GM06990 (cell line): ENCODE measurements around the gene LAMTOR4.
A peak's percentile ranks its signal among the peaks of the same experiment; 100 is the strongest.

Experiments
- DNase-seq: peaks from one replicate; pipeline ENCODE4 v3.0.0-alpha.2; 2011; ENCODE audit not compliant: insufficient read length; ENCODE audit errors: extremely low read depth
- H3K27me3 ChIP-seq: replicated peaks from 2 replicates; pipeline ENCODE4 v1.6.0; 2011; ENCODE audit warnings: low read length; ENCODE audit not compliant: control insufficient read depth, insufficient read depth
- H3K36me3 ChIP-seq: 2 replicates; pipeline ENCODE4 v1.5.1; 2011; ENCODE audit warnings: low read length; ENCODE audit not compliant: control insufficient read depth, insufficient read depth
- H3K4me3 ChIP-seq: replicated peaks from 2 replicates; pipeline ENCODE4 v1.5.1; 2011; ENCODE audit warnings: low read depth, mild to moderate bottlenecking, control low read depth, low read length
- TF ChIP-seq, protein P1 (sequence below): IDR thresholded peaks from 2 replicates; pipeline ENCODE4 v1.5.1; 2011; ENCODE audit warnings: low read length, control low read depth, mild to moderate bottlenecking, inconsistent platforms; ENCODE audit not compliant: insufficient read depth, poor library complexity, severe bottlenecking

The LAMTOR4 gene

DNA sequence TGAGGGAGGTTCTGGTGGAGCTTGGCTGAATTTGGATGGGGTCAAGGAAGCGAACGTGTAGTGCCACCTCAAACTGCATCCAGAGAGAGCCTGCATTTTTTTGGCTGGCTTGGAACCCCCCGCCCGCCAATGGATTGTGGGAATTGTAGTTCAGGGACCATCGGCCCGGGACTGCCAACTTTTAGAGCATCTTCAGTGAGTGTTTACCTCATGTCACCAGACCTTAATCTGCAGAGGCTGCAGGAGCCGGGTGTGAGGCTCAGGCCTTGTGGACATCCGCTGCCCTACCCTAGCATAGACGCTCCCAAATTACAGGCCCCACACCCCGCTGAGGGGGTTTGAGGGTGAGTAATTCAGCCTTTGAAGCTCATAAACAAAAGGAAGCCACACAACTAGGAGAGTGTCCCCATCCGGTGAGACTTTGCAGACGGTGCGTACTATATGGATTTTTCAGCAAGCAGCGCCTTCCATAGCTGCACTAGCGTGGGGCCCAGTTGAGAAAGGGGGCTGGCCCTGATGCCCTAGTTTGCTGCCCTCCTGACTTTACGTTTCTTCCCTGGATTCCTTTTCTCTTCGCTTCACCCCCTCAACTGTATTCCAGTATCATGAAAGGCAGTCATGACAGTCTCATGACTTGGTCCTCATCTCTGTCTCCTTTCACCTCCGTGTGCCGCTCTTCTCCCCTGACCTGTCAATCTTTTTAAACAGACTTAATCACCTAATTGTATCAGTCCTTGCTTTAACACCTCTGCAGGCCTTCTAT, 28.6 kb upstream of the LAMTOR4 start:
- TF ChIP-seq, protein P1, sequence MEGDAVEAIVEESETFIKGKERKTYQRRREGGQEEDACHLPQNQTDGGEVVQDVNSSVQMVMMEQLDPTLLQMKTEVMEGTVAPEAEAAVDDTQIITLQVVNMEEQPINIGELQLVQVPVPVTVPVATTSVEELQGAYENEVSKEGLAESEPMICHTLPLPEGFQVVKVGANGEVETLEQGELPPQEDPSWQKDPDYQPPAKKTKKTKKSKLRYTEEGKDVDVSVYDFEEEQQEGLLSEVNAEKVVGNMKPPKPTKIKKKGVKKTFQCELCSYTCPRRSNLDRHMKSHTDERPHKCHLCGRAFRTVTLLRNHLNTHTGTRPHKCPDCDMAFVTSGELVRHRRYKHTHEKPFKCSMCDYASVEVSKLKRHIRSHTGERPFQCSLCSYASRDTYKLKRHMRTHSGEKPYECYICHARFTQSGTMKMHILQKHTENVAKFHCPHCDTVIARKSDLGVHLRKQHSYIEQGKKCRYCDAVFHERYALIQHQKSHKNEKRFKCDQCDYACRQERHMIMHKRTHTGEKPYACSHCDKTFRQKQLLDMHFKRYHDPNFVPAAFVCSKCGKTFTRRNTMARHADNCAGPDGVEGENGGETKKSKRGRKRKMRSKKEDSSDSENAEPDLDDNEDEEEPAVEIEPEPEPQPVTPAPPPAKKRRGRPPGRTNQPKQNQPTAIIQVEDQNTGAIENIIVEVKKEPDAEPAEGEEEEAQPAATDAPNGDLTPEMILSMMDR = no peak
- Histone ChIP-seq H3K4me3 (peak overlapping the region; percentile 92), H3K36me3 (no peaks in the 10 kb centered on the region; the same call in 1 of the 2 replicates), H3K27me3 (no peaks in the 10 kb centered on the region)
- DNase-seq = no peak

DNA sequence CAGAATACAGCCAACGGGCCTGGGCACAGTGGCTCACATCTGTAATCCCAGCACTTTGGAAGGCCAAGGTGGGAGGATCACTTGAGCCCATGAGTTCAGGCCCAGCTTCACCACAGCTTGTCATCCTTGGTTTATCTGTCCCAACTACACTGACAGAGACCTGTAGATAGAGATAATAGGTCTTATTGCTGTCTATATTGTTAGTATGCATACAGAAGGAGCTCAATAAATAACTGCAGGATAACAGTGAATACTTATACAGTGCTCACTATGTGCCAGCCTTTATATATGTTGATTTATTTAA, 28.0 kb upstream of the LAMTOR4 start:
- no peak overlapping the region; the same call in 1 of the 2 replicates for H3K4me3 ChIP-seq
- H3K36me3 ChIP-seq = no peaks in the 10 kb centered on the region; the same call in 1 of the 2 replicates
- H3K27me3 ChIP-seq = no peaks in the 10 kb centered on the region
- TF ChIP-seq, protein P1 = no peak
- DNase-seq = no peak

DNA sequence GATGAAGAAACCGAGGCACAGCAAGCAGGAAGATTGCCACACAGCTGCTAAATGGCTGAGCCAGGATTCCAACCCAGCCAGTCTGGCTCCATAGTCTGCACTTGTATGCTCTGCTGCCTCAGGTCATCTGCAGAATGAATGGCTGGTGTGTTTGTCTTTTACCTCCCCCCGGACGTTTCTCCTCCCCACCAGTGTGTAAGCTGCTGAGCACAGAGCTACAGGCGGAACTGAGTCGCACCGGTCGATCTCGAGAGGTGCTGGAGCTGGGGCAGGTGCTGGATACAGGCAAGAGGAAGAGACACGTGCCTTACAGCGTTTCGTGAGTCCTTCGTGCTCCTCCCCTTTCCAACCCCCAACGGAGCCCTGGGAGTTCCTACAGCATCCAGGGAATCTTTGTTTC, 26.7 kb upstream of the LAMTOR4 start:
- Histone ChIP-seq H3K27me3 (no peaks in the 10 kb centered on the region), H3K4me3 (no peak overlapping the region), H3K36me3 (no peaks in the 10 kb centered on the region; the same call in 1 of the 2 replicates)
- DNase-seq = no peak
- TF ChIP-seq, protein P1 = no peak

DNA sequence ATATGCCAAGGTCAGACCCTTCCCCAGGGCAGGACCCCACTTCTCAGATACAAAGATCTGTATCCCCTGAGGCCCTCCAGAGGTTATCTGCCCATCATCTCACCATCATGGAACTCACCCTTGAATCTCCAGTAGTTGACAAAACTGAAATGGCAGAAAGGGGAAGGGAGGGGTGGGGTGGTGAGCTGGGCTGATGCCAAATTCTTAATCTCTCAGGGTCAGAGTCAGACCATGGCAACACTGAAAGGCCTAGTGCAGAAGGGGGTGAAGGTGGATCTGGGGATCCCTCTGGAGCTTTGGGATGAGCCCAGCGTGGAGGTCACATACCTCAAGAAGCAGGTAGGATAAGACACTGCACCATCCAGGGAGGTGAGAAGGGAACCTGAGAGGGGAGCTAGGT, 26.1 kb upstream of the LAMTOR4 start:
- TF ChIP-seq, protein P1 = no peak
- DNase-seq = no peak

DNA sequence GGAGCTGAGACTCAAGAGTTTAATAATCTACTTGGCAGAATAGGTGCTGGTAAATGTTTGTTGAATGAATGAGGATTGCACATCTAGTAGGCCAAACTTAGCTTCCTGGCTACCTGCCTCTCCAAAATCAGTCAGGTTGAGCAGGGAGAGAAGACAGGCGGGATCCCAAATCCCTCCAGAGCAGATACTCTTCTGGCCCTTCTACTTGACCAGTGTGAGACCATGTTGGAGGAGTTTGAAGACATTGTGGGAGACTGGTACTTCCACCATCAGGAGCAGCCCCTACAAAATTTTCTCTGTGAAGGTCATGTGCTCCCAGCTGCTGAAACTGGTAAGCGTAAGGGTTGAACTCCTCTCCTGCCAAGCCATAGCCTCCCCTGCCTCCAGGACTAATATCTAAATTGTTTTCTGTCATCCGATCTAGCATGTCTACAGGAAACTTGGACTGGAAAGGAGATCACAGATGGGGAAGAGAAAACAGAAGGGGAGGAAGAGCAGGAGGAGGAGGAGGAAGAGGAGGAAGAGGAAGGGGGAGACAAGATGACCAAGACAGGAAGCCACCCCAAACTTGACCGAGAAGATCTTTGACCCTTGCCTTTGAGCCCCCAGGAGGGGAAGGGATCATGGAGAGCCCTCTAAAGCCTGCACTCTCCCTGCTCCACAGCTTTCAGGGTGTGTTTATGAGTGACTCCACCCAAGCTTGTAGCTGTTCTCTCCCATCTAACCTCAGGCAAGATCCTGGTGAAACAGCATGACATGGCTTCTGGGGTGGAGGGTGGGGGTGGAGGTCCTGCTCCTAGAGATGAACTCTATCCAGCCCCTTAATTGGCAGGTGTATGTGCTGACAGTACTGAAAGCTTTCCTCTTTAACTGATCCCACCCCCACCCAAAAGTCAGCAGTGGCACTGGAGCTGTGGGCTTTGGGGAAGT, 24.2 kb upstream of the LAMTOR4 start:
- no peaks in the 10 kb centered on the region; the same call in 1 of the 2 replicates for H3K36me3 ChIP-seq
- TF ChIP-seq, protein P1 = no peak
- no peaks in the 10 kb centered on the region for H3K27me3 ChIP-seq
- H3K4me3 ChIP-seq = no peak overlapping the region
- DNase-seq = no peak

More for the DNA sequence above, 26.1 kb upstream of the LAMTOR4 start:
- Histone ChIP-seq H3K4me3 (no peak overlapping the region), H3K27me3 (no peaks in the 10 kb centered on the region), H3K36me3 (no peaks in the 10 kb centered on the region; the same call in 1 of the 2 replicates)
